Cardiac septum (tissue), 1 donor: Measurements from ENCODE around the gene FBXO38. TPM values are rescaled to one million over a fixed set of nuclear protein-coding genes. Genes with fewer than 3 reads are reported as not detected.

Source experiments
- total RNA-seq: library from RNA; stranded (reverse); fragmentation: NEBNext Ultra II Directional; extraction: Animal tissue kit (Norgen Biotek cat#: 25700); gene quantifications from one replicate; pipeline ENCODE4 v1.2.1, GENCODE V29; 2021
- donor health status: DM: no; HTN: no; CAD: no.

FBXO38 gene
- total RNA-seq, 1 donor from 2014 or later, result 61.3 TPM

Other genes starting within 250 kb of the FBXO38 start
- not detected for gene SPINK14, start 215.4 kb upstream of the FBXO38 start, total RNA-seq
- not detected for gene SPINK6, start 180.9 kb upstream of the FBXO38 start, total RNA-seq
- gene MARCOL, start 145.4 kb upstream of the FBXO38 start, total RNA-seq, result not detected
- not detected for gene SPINK13, start 115.2 kb upstream of the FBXO38 start, total RNA-seq
- gene SPINK7, start 71.5 kb upstream of the FBXO38 start, total RNA-seq, result not detected
- not detected for gene SPINK9, start 48.4 kb upstream of the FBXO38 start, total RNA-seq